Vagina (tissue), 2 donors: ENCODE measurements around the gene TNNC1. TPM values are rescaled to one million over a fixed set of nuclear protein-coding genes. Genes with fewer than 3 reads are reported as not detected.
A peak's percentile ranks its signal among the peaks of the same experiment; 100 is the strongest.

Experiments
- DNase-seq, 2 donors: peaks; one replicate each; pipeline ENCODE4 v3.0.0-alpha.2; 2017; ENCODE audit errors: extremely low spot score in 2 of 2
- H3K27ac ChIP-seq: fragments of 200-600 bp; sonication (generic); one replicate; pipeline ENCODE4 v1.5.1; 2019
- H3K27me3 ChIP-seq: fragments of 200-600 bp; sonication (generic); one replicate; pipeline ENCODE4 v1.5.1; 2019
- H3K36me3 ChIP-seq, 2 donors: fragments of 200-600 bp; sonication (generic); one replicate each; pipeline ENCODE4 v1.5.1; 2017 to 2019
- H3K4me1 ChIP-seq: fragments of 200-600 bp; sonication (generic); one replicate; pipeline ENCODE4 v1.5.1; 2019
- H3K4me3 ChIP-seq, 2 donors: fragments of 200-600 bp; sonication (generic); 1 replicate in 1 of 2; 2 replicates in 1 of 2; pipeline ENCODE4 v1.5.1; 2016 to 2019
- H3K9me3 ChIP-seq: fragments of 200-600 bp; sonication (generic); one replicate; pipeline ENCODE4 v1.5.1; 2019
- POLR2A ChIP-seq, 2 donors: fragments of 450-650 bp; IDR thresholded peaks; one replicate each; pipeline ENCODE4 v1.6.1; 2017; ENCODE audit warnings: antibody characterized with exemption in 2 of 2, mild to moderate bottlenecking in 2 of 2, moderate library complexity in 2 of 2
- POLR2AphosphoS5 ChIP-seq, 2 donors: sonication (generic); formaldehyde crosslinking; IDR thresholded peaks; one replicate each; pipeline ENCODE4 v1.9.0; 2017; ENCODE audit warnings: antibody characterized with exemption in 2 of 2, mild to moderate bottlenecking in 2 of 2, low read depth in 1 of 2; ENCODE audit not compliant: insufficient read depth in 1 of 2
- intact Hi-C: fragments of 100-400 bp; cut with DNase I; formaldehyde crosslinking; loops from one replicate; pipeline ENCODE4 v1.15.1; 2023
- total RNA-seq: library from RNA; depleted of rRNA; stranded (reverse); fragments of >200 nt; gene quantifications from one replicate; pipeline ENCODE4 v1.2.3, GENCODE V29; 2016
- TF ChIP-seq, protein P1 (sequence below), 3 experiments: fragments of 450-650 bp in 2 of 3; fragments of 200-600 bp in 1 of 3; sonication (generic) in 1 of 3; IDR thresholded peaks; one replicate each; pipeline ENCODE4 v1.5.1; 2017 to 2019; ENCODE audit warnings: antibody characterized with exemption in 3 of 3, mild to moderate bottlenecking in 2 of 3, moderate library complexity in 2 of 3

Gene TNNC1
- total RNA-seq, 1 donor from 2014 or later = 1.7 TPM

DNA sequence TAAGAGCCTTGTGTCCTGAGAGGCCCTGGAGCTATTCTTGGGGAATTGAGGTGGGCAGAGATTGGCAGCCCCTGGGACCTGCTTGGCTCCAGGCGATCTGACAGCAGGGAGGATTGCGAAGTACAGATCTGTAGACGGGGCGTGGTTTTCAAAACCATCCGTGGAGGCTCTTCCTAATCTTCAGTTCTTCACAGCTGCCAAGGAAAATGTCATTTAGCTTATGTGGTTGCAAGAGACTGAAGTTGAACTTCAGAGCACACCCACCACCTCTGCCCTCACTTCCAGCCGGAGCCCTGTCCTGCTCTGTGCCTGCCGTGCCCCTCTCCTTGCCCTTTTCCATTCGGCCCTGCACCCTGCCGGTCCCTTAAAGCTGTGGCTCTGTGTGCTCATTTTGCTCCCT, 14.5 kb upstream of the TNNC1 start:
- Histone ChIP-seq H3K4me1 (peaks cover 10% of the 10 kb centered on the region), H3K36me3 (peaks cover 0 to 29% of the 10 kb centered on the region in 2 donors), H3K9me3 (no peaks in the 10 kb centered on the region), H3K27ac (peak overlapping the region; percentile 4), H3K4me3 (no peak overlapping the region), H3K27me3 (no peaks in the 10 kb centered on the region)
- DNase-seq = no peak
- intact Hi-C loops = no loop called here
- TF ChIP-seq, protein P1, sequence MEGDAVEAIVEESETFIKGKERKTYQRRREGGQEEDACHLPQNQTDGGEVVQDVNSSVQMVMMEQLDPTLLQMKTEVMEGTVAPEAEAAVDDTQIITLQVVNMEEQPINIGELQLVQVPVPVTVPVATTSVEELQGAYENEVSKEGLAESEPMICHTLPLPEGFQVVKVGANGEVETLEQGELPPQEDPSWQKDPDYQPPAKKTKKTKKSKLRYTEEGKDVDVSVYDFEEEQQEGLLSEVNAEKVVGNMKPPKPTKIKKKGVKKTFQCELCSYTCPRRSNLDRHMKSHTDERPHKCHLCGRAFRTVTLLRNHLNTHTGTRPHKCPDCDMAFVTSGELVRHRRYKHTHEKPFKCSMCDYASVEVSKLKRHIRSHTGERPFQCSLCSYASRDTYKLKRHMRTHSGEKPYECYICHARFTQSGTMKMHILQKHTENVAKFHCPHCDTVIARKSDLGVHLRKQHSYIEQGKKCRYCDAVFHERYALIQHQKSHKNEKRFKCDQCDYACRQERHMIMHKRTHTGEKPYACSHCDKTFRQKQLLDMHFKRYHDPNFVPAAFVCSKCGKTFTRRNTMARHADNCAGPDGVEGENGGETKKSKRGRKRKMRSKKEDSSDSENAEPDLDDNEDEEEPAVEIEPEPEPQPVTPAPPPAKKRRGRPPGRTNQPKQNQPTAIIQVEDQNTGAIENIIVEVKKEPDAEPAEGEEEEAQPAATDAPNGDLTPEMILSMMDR (IDR thresholded peaks at IDR 0.05) = no peak
- TF ChIP-seq POLR2A (IDR thresholded peaks at IDR 0.05) (no peak), POLR2AphosphoS5 (IDR thresholded peaks at IDR 0.05; ENCODE audit: insufficient read depth in 1 of 2, low read depth in 1 of 2) (no peak)

DNA sequence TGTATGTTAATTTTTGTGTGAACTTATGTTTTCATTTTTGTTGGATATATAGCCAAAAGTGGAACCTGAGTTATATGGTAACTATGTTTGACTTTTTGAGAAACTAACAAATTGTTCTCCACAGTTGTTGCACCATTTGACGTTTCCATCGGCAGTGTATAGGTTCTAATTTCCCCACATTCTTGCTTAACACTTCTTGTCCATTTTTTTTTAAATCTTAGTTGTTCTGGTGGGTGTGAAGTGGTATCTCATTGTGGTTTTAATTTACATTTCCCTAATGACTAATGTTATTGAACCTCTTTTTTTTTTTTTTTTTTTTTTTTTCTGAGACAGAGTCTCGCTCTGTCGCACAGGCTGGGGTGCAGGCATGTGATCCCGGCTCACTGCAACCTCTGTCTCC, 9.6 kb upstream of the TNNC1 start:
- no peak for DNase-seq
- no peak overlapping the region for H3K4me3 ChIP-seq
- H3K9me3 ChIP-seq = no peaks in the 10 kb centered on the region
- no peaks in the 10 kb centered on the region for H3K27me3 ChIP-seq
- TF ChIP-seq POLR2AphosphoS5 (IDR thresholded peaks at IDR 0.05; ENCODE audit: insufficient read depth in 1 of 2, low read depth in 1 of 2) (no peak), POLR2A (IDR thresholded peaks at IDR 0.05) (no peak)
- TF ChIP-seq, protein P1 (IDR thresholded peaks at IDR 0.05) = no peak
- no peak overlapping the region for H3K27ac ChIP-seq
- peaks cover 3% of the 10 kb centered on the region for H3K4me1 ChIP-seq
- intact Hi-C loops = no loop called here
- H3K36me3 ChIP-seq = peaks cover 0 to 36% of the 10 kb centered on the region in 2 donors

DNA sequence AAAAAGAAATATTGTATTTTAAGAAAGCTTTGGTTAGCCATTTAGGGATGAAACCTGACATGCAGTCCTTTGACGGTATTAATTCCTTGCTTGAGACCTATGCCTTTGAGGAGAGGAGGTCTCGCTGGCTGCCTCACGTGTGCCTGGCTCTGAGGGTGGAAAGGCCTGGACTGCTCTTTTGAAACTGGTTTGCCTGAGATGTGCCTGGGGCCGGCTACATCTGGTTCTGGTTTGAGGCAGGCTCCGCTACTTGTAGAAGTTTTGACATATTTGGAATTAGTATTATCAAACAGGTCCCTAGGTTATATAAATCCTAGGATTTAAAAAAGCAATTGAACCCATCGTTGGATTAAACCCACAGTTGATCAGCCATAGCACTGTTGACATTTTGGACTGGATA, 8.0 kb upstream of the TNNC1 start:
- Histone ChIP-seq H3K9me3 (no peaks in the 10 kb centered on the region), H3K4me3 (no peak overlapping the region), H3K36me3 (peaks cover 0 to 38% of the 10 kb centered on the region in 2 donors), H3K27ac (no peak overlapping the region), H3K27me3 (no peaks in the 10 kb centered on the region), H3K4me1 (peaks cover 18% of the 10 kb centered on the region)
- intact Hi-C loops = no loop called here
- DNase-seq = no peak
- TF ChIP-seq POLR2A (IDR thresholded peaks at IDR 0.05) = no peak
- TF ChIP-seq, protein P1 (IDR thresholded peaks at IDR 0.05) = no peak
- TF ChIP-seq POLR2AphosphoS5 (IDR thresholded peaks at IDR 0.05; ENCODE audit: insufficient read depth in 1 of 2, low read depth in 1 of 2) = no peak

DNA sequence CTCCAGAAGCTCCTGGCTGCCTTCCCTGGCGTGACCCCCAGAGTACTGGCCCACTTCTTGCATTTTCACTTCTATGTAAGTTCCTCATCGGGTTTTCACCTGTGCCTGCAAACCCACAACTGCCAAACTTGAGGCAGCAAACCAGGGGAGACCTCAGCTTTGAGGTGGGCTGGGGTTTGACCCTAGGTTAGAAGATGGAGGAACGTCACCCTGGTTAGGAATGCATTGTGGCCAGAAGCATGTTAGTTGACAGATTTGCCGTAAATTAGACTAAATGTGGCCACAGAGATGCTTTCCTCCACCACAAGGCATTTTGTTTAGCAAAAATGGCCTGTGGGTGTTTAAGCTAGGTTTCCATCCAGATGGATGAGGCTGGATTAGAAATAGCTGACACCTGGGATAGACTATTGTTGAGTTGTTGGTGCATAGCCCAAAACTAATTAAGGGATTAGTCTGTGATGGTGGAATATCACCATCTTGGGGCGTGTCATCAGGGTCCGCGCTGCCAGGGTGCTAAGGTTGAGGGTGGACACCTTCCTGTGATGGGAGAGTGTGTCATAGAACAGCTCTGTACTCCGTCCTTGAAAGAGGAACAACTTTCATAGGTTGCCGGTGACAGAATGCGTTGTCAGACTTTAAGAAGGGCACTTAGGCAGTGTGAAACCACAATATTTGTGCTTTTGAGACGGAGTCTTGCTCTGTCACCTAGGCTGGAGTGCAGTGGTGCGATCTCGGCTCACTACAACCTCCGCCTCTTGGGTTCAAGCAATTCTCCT, 5.1 kb upstream of the TNNC1 start:
- TF ChIP-seq POLR2AphosphoS5 (IDR thresholded peaks at IDR 0.05; ENCODE audit: insufficient read depth in 1 of 2, low read depth in 1 of 2) (no peak), POLR2A (IDR thresholded peaks at IDR 0.05) (no peak)
- TF ChIP-seq, protein P1 (IDR thresholded peaks at IDR 0.05) = no peak
- intact Hi-C loops = no loop called here
- peaks cover 37% of the 10 kb centered on the region for H3K4me1 ChIP-seq
- DNase-seq = no peak
- no peak overlapping the region for H3K27ac ChIP-seq
- H3K36me3 ChIP-seq = peaks cover 0 to 31% of the 10 kb centered on the region in 2 donors
- H3K4me3 ChIP-seq = no peak overlapping the region
- H3K9me3 ChIP-seq = no peaks in the 10 kb centered on the region
- H3K27me3 ChIP-seq = no peaks in the 10 kb centered on the region
